Fibroblast of mammary gland (primary cell): ENCODE measurements around the gene EPB41.

Experiments used
- DNase-seq: peaks from one replicate; pipeline ENCODE4 v3.0.0-alpha.2; 2010; ENCODE audit warnings: low read depth
- H3K4me3 ChIP-seq: 2 replicates; pipeline ENCODE4 v1.5.1; 2011; ENCODE audit warnings: low read depth, mild to moderate bottlenecking, low read length, moderate library complexity; ENCODE audit not compliant: control insufficient read depth
- TF ChIP-seq, protein P1 (sequence below): conservative IDR thresholded peaks from 2 replicates; pipeline ENCODE4 v1.5.1; 2011; ENCODE audit warnings: low read depth, low read length, inconsistent platforms; ENCODE audit not compliant: control insufficient read depth, insufficient read depth

EPB41 gene

DNA sequence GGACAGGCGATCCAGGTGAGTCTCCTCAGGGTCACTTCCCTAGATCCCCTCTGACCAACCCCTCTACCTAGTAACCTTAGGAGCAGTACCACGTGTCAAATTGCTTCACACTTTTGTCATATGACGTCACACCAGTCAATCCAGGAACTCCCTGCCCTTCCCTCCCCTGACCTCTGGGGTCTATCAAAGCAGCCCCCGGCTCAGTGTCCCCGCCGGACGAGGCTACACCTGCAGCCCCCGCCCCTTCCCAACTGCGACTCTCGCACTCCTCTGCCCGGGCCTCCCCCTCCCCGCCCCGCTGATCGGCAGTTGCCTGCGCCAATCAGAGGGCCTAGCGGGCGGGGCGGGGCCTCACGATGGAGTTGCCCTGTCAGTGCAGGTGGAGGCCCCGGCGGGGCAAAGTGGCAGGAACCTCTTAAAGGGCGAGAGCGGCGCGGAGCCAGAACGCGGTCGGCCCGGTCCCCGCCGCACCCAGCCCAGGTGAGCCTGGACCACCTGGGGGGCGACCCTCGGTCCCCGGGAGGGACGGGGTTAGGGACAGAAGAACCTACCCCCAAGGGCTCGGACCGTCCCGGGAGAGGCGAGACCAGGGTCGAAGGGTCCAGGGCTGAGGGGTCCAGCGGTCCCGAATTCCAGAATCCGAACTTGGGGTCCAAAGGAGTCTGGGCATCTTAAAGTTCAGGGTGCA lies 27.5 kb upstream of the EPB41 start:
- DNase-seq, result peak; percentile 37
- TF ChIP-seq, protein P1, sequence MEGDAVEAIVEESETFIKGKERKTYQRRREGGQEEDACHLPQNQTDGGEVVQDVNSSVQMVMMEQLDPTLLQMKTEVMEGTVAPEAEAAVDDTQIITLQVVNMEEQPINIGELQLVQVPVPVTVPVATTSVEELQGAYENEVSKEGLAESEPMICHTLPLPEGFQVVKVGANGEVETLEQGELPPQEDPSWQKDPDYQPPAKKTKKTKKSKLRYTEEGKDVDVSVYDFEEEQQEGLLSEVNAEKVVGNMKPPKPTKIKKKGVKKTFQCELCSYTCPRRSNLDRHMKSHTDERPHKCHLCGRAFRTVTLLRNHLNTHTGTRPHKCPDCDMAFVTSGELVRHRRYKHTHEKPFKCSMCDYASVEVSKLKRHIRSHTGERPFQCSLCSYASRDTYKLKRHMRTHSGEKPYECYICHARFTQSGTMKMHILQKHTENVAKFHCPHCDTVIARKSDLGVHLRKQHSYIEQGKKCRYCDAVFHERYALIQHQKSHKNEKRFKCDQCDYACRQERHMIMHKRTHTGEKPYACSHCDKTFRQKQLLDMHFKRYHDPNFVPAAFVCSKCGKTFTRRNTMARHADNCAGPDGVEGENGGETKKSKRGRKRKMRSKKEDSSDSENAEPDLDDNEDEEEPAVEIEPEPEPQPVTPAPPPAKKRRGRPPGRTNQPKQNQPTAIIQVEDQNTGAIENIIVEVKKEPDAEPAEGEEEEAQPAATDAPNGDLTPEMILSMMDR, result no peak
- peak overlapping the region; percentile 64 for H3K4me3 ChIP-seq

DNA sequence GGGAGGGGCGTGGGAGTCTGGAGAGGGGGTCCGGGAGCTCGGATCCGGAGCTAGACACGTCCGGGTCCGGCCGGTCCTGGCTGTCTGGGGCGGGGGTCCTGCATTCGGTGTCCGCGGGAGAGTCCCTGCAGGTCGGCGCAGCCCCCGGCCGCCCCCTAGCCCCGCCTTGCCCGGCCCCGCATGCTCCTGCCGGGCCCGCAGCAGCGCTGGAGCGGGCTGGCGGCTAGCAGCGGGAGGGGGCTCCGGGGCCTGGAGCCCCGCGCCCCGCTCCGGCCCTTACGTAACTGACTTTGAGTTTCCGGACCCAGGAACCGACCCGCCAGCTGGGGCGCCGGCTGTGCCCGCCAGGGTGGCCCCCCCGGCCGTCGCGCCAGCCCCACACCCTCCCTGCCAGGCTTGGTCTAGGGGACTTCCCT lies 26.9 kb upstream of the EPB41 start:
- DNase-seq, result no peak
- TF ChIP-seq, protein P1, result no peak
- H3K4me3 ChIP-seq, result peak overlapping the region; percentile 64

DNA sequence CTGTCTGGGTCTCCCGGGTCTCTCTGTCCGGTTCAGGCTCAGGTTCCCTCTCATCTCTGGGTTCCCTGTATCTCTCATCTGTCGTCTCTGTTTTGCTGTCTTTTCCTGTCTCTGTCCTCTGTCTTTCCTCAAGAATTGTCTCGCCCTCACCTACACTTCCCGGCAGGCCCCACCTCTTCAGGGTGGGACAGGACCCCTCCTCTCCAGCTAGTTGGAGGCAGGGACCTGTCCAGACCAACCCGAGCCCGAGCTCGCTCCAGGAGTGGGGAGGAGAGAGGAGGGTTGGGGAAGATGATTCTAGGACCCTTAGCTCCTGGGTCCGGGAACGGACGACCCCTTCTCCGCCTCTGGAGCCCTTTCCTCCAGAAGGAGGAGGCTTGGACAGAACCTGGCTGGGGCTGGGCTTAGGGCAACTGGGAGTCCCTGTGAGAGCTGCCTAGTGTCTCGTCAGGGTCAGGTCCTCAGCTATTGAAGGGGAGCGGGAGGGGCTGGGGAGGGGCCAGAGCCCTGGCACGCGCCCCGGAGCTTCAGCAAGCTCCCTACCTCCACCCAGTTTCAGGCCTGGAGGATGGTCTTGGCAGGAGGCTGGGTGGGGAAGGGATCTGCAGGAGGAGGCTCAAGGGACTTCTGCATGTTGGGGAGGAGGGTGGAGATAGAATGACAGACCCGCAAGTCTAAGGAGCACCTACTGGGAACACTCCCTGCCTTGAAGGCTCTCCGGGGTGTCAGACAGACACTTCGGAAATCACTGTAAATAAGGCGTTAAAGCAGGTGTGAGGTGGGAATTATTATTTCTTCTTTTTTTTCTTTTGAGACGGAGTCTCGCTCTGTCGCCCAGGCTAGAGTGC lies 26.3 kb upstream of the EPB41 start:
- TF ChIP-seq, protein P1, result no peak
- DNase-seq, result no peak
- H3K4me3 ChIP-seq, result peak overlapping the region; percentile 34

DNA sequence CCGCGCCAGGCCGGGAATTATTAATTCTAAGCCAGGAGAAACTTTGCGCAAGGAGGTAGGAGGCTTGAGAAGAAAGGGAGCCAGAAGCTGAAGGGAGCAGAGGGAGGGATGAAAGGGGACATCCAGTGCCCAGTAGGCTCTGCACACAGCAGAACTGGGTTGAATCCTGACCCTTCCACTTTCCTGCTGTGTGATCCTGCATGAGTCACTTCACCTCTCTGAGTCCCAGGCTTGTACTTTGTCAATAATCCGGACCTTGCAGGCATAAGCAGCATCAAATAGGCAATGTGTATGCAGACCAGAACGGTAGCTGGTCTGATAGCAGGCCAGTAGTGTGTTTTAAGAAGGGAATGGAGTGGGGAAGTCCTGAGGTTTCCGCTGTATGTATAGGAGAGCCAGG lies 25.5 kb upstream of the EPB41 start:
- TF ChIP-seq, protein P1, result no peak
- no peak overlapping the region for H3K4me3 ChIP-seq
- DNase-seq, result no peak

DNA sequence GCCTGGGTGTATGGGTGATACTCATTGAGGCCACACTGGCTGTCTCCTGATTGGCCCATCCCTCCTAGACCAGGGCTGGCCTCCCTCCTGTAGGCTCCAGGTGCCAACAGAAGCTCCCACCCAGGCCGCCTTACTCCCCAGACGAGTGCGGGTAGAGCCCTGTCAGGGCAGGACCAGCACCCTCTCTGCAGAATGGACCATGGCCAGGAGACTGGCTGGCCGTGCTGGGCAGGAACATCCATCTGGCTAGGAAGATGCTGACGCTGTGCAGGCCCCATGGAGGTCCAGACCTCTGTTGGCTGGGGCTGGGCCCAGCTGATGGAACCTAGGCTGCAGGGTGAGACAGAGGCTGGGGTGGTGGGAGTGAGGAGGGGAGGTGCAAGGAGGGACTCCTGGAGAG lies 25.0 kb upstream of the EPB41 start:
- TF ChIP-seq, protein P1, result no peak
- DNase-seq, result no peak
- no peak overlapping the region for H3K4me3 ChIP-seq

DNA sequence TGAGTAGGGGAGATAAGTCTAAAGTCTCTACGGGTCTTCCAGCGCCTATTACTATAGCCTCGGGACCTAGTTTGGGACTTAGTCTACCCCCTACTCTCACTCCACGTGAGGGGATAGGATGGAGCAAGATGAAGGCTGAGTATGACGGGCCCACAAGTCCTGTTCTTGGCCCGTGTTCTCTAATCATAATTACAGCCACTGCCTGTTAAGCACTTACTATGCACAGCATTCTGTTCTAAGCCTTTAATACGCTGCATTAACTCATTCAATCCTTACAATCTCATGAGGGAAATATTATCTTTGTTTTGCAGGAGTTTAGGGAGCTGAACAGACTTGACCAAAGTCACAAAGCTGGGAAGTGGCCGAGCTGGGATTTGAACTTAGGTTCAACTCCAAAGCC lies 23.9 kb upstream of the EPB41 start:
- DNase-seq, result no peak
- TF ChIP-seq, protein P1, result no peak
- no peak overlapping the region for H3K4me3 ChIP-seq
